ENCODE results near the gene PLCD3.
A peak's percentile ranks its signal among the peaks of the same experiment; 100 is the strongest.

PLCD3 gene, protein sequence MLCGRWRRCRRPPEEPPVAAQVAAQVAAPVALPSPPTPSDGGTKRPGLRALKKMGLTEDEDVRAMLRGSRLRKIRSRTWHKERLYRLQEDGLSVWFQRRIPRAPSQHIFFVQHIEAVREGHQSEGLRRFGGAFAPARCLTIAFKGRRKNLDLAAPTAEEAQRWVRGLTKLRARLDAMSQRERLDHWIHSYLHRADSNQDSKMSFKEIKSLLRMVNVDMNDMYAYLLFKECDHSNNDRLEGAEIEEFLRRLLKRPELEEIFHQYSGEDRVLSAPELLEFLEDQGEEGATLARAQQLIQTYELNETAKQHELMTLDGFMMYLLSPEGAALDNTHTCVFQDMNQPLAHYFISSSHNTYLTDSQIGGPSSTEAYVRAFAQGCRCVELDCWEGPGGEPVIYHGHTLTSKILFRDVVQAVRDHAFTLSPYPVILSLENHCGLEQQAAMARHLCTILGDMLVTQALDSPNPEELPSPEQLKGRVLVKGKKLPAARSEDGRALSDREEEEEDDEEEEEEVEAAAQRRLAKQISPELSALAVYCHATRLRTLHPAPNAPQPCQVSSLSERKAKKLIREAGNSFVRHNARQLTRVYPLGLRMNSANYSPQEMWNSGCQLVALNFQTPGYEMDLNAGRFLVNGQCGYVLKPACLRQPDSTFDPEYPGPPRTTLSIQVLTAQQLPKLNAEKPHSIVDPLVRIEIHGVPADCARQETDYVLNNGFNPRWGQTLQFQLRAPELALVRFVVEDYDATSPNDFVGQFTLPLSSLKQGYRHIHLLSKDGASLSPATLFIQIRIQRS
- long read RNA-seq, partial matches to known transcripts, result 1 of 1 reads
- long read RNA-seq, other reads (novel, unspliced or antisense), result 0 of 1 reads

GRCh38 chr17:45132320-45132571 lies at the start of gene PLCD3:
Gene PLCD3 (minus strand): TSS chr17:45132515. CDS start chr17:45132410, 105 bp downstream.
- H3K4me3 ChIP-seq (replicated peaks; ENCODE audit: insufficient read depth, low read length), result peak within 1 kb of the TSS; percentile 78
- no peak within 1 kb of the TSS; the same call in 1 of the 2 replicates for H3K27ac ChIP-seq (replicated peaks)
- no peak for DNase-seq (ENCODE audit: low read depth in 1 of 2, low spot score in 1 of 2)
- no peaks in the 10 kb centered on the region for H3K27me3 ChIP-seq (ENCODE audit: insufficient read depth, poor library complexity, severe bottlenecking)
- TF ChIP-seq SPI1 (IDR thresholded peaks at IDR 0.05; ENCODE audit: borderline replicate concordance, low read depth) (no peak), GABPA (IDR thresholded peaks at IDR 0.05; ENCODE audit: low read depth) (no peak), CTCF (IDR thresholded peaks at IDR 0.05; ENCODE audit: insufficient read depth, low read length) (no peak), REST (IDR thresholded peaks at IDR 0.05; ENCODE audit: insufficient replicate concordance, low read depth) (no peak), POLR2AphosphoS5 (IDR thresholded peaks at IDR 0.05; ENCODE audit: low read depth) (no peak)

- no peak for TF ChIP-seq GABPA (IDR thresholded peaks at IDR 0.05; ENCODE audit: low read depth)
- peak; percentile 66 for TF ChIP-seq SPI1 (IDR thresholded peaks at IDR 0.05; ENCODE audit: borderline replicate concordance, low read depth)
- no peaks in the 10 kb centered on the region for H3K27me3 ChIP-seq (ENCODE audit: insufficient read depth, poor library complexity, severe bottlenecking)
- no peak overlapping the region for H3K27ac ChIP-seq (replicated peaks)
- no peak overlapping the region for H3K4me3 ChIP-seq (replicated peaks; ENCODE audit: insufficient read depth, low read length)
- DNase-seq (ENCODE audit: low read depth in 1 of 2, low spot score in 1 of 2), result no peak
These were observed 45.2 kb upstream of the PLCD3 start for GRCh38 chr17:45177563-45177962.

GRCh38 chr17:45175759-45176115 lies 43.4 kb upstream of the PLCD3 start:
- no peak for TF ChIP-seq CTCF (IDR thresholded peaks at IDR 0.05; ENCODE audit: insufficient read depth, low read length)
- H3K27me3 ChIP-seq (ENCODE audit: insufficient read depth, poor library complexity, severe bottlenecking), result no peaks in the 10 kb centered on the region
- H3K27ac ChIP-seq (replicated peaks), result peak overlapping the region; percentile 50
- no peak for DNase-seq (ENCODE audit: low read depth in 1 of 2, low spot score in 1 of 2)
- H3K4me3 ChIP-seq (replicated peaks; ENCODE audit: insufficient read depth, low read length), result no peak overlapping the region

DNA sequence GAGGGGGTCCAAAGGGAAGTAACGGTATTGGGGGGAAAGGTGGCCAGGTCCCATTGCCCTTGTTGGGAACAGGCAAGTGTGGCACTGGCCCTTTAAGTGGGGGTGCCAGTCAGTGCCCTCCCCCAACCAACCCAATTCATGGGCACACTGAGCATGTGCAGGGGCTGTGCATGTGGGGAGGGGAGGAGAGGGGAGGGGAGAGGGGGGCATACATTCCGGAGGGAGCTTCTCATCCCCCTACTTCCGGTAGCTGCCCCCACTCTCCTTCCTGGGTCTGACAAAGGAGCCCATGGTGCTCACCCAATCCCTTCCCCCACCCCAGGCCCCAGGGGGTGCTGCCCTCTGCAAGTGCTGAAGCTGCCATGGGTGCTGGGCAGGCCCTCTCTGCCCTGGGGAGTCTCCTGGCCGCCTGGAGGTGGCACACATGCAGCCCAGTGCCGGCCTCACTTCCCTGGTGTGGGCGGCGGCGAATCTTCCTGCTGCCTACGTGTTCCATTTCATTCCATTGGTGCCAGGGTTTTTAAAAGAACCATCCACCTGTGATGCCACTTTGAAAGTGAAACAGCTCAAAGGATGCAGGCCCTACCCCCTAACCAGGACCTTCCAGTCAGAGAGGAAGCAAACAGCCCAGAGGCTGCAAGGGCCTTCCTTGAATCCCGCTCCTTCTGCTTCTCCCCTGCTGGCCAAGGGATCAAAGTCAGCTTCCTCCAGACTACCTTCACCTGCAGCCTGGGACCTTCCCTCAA lies 40.4 kb upstream of the PLCD3 start:
- Histone ChIP-seq H3K4me3 (replicated peaks; ENCODE audit: insufficient read depth, low read length) (no peak overlapping the region), H3K27ac (replicated peaks) (peak overlapping the region; percentile 69), H3K27me3 (ENCODE audit: insufficient read depth, poor library complexity, severe bottlenecking) (no peaks in the 10 kb centered on the region)
- peak in 1 of 2 experiments; percentile 54 for DNase-seq (ENCODE audit: low read depth in 1 of 2, low spot score in 1 of 2)
- TF ChIP-seq REST (IDR thresholded peaks at IDR 0.05; ENCODE audit: insufficient replicate concordance, low read depth) (no peak), SPI1 (IDR thresholded peaks at IDR 0.05; ENCODE audit: borderline replicate concordance, low read depth) (0 out of 2 replicates have a peak, but pooled peaks have one; percentile 10), POLR2AphosphoS5 (IDR thresholded peaks at IDR 0.05; ENCODE audit: low read depth) (0 out of 2 replicates have a peak, but pooled peaks have one; percentile 10)
